C4-2B (cell line): Measurements from ENCODE around the gene NOVA1.

Experiments
- CTCF ChIP-seq: fragments of 450-650 bp; conservative IDR thresholded peaks from 2 replicates; pipeline ENCODE4 v1.5.1; 2017; ENCODE audit warnings: mild to moderate bottlenecking
- ZFX ChIP-seq: fragments of 450-650 bp; IDR thresholded peaks from 2 replicates; pipeline ENCODE4 v1.6.1; 2017

- TF ChIP-seq CTCF (no peak), ZFX (no peak)
Measured at GRCh38 chr14:26403760-26404159, 194.1 kb downstream of the NOVA1 start.
